Measurements from ENCODE around the gene SYTL2. TPM values are rescaled to one million over a fixed set of nuclear protein-coding genes. Genes with fewer than 3 reads are reported as not detected.

Gene SYTL2
- polyA plus RNA-seq, 4 donors: 55.3 to 102 (median 82.5) TPM

DNA sequence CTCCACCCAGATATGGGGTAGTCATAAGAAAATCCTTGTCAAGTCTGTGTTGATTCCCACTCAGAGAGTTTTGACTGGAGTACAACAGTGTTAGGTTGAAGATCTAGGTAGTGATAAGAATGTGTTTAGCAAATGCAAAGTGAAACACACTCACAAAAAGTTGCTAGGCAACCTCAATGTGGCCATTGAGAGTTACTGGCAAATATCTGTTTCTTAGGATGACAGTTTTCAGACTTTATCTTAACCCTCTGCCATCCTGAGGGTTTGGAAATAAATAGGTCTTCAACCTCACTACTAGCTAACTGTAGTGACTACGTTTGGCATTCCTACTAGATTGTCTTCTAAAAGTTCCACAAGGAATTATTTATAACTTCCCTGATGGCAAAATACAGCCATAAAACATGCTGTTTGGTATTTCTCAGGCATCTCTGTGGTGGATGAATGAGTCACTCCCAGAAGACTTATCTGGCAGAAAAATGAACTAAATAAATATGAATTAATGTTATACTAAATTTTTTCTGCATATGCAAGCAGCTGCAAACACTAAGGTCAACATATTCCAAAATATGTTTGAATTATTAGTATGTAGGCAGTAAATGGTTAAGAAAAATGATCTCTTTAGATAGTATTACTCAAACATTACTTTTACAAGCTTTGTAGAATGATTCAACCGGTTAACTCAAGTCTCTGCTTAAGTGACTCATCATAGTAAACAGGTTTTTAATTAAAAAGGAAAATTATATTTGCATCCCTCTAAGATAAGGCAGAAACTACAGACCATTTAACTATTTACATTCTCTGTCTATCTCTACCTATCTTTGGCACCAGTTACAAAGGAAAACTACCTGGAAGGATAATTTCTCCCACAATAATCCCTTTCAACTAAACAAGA lies 17.1 kb upstream of the SYTL2 start:
- DNase-seq (ENCODE audit: low read depth in 4 of 4, low spot score in 2 of 4): no peak

DNA sequence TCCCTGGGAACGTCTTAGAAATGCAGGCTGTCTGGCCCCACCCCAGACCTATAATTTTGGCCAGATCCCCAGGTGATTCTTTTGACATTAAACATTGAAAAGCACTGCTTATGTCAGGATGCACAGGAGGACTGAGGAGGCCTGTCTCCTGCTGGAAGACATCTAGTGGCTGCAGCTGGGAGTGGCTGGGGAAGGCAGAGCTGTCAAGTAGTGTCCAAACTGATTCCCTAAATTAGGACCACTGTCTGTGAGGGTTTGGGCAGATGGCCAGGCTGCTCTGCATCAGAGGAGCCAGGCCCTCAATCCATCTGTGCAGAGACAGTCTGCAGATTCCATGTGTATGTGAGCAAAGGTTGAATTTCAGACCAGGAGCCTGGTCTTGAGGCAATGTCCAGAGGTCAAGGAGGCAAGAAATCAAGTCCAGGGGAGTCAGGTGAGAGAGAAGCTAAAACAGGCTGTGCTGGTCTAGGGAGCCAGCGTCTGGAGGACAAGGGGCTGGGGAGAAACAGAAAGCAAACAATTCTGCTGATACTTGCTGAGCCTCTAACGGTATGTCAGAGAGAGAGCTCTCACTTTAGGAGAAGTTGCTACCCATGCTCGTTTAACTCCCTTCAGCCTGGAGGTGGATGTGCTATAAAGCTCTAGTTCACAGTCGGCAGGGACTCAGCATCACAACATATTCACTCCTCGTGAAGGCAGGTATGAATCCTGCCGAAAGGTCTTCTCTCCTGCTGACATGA lies 15.3 kb upstream of the SYTL2 start:
- no peak for DNase-seq (ENCODE audit: low read depth in 4 of 4, low spot score in 2 of 4)

DNA sequence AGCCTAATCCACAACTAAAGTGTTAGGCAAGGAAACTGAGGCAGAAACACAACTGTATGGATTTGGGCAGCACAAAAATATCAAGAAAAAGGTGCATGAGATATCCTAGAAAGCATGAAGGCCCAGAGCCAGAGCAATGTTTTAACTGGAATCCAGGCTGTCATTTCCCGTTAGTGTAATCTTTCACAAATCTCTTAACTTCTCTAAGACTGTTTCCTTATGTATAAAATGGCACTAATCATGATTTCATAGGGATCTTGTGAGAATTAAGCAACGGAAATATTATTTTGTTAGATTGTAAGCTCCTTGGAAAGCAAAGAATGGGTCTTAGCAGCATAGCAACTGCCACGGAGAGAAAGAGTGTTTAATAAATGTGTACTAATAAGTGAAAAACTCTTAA lies 14.7 kb upstream of the SYTL2 start:
- DNase-seq (ENCODE audit: low read depth in 4 of 4, low spot score in 2 of 4): no peak

DNA sequence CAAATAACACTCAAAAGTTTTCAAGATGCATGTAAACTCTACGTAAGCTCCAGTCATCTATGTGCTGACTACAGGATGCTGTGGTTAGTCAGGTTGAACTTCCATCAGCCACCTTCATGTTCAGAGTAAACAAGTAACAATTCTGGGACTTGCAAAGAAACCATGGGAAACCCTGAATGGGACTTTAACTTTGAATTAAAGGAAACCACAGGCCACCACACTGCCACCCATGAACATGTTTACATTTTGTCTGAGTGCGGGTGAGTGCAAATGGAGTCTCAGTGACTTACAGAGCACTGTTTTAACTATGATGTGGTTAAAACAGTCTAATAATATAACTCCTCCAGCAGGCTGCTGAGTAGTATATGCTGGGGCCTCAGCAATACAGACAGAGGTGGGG lies 12.9 kb upstream of the SYTL2 start:
- no peak for DNase-seq (ENCODE audit: low read depth in 4 of 4, low spot score in 2 of 4)

DNA sequence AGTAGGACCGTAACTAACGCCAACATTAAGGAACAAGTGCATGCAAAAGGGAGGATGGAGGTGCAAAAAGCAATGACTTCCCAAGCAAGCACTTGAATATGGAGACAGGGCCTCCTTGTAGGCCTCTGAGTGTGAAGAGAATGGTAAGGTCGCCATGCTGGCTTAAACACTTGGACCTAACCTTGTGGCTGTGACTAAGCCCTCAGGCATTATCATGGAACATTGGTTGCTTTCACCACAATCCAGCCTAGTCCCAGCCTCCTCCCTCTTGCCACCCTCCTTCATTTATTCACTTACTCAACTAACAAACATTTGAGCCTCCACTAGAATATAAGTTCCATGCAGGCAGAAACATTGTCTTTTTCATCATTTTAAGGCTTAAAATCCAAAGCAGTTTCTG lies 11.9 kb upstream of the SYTL2 start:
- no peak for DNase-seq (ENCODE audit: low read depth in 4 of 4, low spot score in 2 of 4)

DNA sequence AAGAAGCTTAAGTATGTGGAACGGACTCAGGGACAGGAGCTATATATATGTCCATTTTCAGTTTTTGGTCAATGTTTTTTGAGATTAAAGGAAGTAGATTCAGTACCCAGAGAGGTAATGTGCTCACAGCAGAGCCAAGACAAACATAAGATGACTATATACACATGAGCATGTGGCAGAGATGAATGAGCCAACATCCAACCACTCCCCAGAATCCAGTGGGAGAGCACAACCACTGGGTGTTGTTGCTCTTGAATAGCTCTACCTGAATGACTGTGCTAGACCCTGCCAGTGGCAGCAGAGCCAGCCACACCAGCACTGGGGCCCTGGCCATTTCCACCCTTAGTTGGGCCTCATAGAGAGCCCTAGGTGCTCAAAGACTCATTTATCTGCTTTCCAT lies 10.7 kb upstream of the SYTL2 start:
- DNase-seq (ENCODE audit: low read depth in 4 of 4, low spot score in 2 of 4): no peak

DNA sequence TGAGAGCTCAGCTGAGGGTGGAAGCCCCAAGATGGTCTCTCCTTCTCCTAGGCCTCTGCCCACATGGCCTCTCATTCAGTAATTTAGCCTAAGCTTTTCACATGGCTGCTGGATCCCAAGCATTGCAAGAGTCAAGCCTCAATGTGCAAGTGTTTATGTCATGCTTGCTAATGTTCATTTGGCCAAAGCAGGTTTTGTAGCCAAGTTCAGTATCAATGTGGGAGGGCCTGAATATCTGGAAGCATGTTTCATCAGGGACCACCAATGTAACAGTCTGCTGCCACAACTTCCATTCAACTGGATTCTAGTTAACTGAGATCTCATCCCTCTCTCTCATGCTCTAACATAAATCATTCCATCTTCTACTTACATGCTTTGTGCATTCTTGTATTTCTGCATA lies 8.5 kb upstream of the SYTL2 start:
- DNase-seq (ENCODE audit: low read depth in 4 of 4, low spot score in 2 of 4): no peak

DNA sequence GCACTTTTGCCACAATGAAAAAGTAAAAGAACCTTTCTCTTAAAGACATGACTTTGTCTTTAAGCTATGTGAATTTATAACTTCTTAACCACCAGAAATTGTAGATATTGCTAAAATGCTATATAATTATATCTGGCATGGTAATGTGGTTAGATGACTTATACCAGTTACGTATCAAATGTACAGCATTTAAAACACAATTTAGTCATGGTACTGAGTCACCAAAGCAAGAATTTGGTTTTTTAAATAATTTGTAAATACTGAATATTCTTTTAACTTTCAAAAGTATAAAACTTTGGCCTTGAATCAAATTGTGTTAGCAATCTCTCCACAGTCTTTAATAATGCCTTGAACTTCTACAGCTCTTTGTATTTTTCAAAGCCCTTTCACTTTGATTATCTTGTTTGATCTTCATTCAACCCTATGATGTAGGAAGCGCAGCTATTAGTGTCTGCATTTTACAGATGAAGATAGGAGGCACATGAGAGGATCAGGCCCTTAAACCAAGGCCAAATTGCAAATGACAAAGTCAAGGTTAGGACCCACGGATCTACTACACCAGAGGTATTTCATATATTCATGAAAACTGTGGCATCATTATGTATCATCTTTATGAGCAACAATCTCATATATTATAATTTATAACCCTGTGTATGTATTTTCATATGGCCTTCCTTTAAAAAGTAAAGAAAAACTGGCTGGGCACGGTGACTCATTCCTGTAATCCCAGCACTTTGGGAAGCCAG lies 4.4 kb upstream of the SYTL2 start:
- DNase-seq (ENCODE audit: low read depth in 4 of 4, low spot score in 2 of 4): no peak

DNA sequence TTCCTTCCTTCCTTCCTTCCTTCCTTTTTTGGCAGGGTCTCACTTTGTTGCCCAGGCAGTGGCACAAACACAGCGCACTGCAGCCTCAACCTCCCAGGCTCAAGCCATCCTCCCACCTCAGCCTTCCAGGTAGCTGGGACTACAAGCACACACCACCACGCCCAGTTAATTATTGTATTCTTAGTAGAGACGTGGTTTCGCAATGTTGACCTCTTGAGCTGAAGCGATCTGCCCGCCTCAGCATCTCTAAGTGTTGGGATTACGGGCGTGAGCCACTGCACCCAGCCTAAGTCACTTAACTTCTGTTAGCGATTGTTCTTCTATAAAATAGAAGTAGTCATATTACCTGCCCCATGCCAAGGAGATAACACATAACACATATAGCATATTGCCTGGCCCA lies 2.8 kb upstream of the SYTL2 start:
- no peak for DNase-seq (ENCODE audit: low read depth in 4 of 4, low spot score in 2 of 4)

DNA sequence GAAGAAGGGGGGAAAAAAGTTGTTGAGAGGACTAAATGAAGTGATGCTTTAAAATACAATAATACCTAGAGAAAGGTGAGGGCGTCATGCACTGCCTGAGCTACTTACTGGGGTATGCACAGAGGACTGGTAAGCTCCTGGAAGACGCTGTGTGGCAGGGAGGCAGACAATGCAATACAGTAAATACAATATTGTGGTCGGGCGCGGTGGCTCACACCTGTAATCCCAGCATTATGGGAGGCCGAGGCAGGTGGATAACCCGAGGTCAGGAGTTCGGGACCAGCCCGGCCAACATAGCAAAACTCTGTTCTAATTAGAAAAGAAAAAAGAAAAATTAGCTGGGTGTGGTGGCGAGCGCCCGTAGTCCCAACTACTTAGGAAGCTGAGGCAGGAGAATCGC lies 683 bp upstream of the SYTL2 start:
- DNase-seq (ENCODE audit: low read depth in 4 of 4, low spot score in 2 of 4): no peak

DNA sequence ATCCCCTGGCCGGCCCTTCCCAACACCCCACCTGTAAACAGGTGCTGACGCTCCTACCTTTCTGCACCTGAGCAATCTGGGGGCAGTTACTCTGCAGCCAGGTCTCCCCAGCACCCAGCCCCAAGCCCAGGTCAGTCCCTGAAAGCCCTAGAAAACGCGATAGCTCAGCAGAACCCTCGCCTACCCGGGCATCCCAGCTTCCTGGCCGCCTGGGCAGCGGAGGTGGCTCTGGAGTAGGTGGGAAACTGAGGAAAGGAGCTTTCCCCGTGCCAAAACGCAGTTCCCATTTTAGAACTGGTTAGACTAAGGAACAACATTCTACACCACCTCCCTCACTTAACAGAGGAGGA lies 445 bp downstream of the SYTL2 start:
- DNase-seq (ENCODE audit: low read depth in 4 of 4, low spot score in 2 of 4): no peak

DNA sequence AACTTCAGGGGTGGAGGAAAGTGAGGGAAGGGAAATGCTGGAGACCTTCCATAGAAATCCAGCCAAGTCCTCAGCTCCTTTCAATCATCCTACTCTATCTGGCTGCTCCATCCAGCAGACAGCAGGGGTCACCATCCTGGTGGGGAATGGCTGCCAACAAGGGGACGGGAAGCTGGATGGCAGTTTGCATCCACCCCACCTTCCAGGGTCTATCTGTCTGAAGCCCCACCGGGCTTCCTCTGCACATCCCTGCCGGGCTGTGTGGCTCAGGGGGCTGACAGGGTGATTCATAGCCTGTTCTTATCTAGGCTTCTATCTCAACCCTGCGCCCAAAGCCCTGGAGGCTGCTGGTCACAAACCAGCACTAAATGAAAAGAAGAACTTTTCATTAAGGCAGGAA lies 1.1 kb downstream of the SYTL2 start:
- DNase-seq (ENCODE audit: low read depth in 4 of 4, low spot score in 2 of 4): no peak

DNA sequence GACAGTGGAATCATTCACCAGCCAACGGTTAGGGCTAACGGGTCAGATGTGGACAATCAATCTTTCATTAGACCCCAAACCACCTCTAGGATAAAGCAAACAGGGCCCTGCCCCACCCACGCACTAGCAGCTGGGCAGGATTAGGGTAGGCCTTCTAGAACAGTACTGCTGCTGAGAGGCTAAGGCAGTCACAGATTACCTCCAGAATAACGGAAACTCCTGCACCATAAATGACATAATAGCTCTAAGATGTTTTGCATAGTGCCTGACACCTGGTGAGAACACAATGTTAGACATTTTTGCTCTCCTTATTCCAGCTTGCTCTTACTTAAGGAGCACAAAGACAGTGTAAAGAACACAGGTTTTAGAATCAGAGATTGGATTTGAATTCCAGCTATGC lies 1.8 kb downstream of the SYTL2 start:
- DNase-seq (ENCODE audit: low read depth in 4 of 4, low spot score in 2 of 4): no peak

DNA sequence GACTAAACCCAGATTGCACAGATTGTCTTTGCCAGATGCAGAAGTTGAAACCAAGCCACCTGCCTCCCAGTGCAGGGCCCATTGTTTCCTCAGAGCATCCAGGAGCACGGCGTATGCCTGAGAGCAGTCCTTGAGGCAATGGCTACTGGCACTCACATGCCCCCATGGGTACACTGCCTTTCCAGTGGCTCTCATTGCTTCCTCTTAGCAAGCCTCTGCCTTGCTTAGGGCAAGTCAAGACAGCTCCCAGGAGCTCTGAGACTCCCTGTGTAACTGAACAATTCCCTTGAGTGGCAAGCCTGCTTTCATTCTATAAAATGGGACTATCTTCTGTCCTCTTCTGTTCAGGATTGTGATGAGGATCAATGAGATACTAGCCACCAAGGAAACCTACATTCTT lies 4.1 kb downstream of the SYTL2 start:
- DNase-seq (ENCODE audit: low read depth in 4 of 4, low spot score in 2 of 4): no peak

DNA sequence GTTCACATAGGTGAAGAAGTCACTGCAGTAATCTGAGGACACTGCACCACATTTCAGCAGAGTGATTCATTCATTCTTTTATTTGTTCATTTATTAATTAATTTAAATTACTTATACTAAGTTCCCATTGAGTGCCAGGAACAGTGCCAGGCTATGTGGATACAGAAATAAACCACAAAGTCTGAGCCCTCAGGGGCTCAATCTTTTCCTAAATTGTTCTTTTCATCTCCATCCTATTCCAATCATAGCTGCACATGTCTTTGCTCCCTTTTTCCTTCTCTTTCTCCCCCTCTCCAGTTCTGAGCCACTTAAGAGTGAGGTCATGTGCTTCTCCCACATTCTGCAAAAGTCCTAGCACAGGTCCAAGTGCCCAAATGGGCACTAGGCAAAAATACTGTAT lies 4.9 kb downstream of the SYTL2 start:
- DNase-seq (ENCODE audit: low read depth in 4 of 4, low spot score in 2 of 4): no peak

DNA sequence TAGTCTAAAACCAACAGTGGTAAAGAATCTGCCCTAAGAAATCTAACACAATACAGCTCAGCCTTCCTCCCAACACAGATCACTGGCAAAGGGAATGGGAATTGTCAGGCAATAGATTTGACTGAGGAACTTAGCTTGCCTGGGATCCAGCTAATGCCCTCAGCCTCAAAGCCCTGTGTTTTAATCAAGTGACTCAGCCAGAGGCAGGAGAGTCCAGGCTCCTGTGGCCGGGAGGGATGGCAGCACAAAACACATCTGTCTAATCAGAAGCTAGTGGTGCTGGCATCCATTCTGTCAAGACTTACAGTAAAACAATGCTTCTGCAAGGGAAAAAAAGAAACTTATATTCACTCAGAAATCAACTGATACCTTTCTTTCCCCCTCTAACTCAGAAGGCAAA lies 5.6 kb downstream of the SYTL2 start:
- DNase-seq (ENCODE audit: low read depth in 4 of 4, low spot score in 2 of 4): no peak

DNA sequence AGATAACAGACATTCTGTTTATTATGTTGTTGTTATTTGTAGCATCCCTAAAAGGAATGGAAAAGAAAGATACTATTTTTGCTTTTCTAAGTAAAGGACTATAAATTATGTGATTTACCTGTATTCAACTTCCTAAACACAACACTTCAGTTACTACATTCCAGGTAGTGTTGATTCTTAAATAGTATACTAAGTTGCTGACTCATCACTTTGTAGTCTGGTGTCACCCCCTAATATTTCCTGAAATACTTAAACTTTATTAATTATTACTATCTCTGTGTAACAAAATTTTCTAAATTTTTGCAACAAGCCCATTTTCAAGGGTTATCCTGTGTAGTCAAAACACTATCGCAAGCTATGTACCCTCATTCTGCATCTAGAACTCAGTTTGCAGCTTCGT lies 7.0 kb downstream of the SYTL2 start:
- no peak for DNase-seq (ENCODE audit: low read depth in 4 of 4, low spot score in 2 of 4)

DNA sequence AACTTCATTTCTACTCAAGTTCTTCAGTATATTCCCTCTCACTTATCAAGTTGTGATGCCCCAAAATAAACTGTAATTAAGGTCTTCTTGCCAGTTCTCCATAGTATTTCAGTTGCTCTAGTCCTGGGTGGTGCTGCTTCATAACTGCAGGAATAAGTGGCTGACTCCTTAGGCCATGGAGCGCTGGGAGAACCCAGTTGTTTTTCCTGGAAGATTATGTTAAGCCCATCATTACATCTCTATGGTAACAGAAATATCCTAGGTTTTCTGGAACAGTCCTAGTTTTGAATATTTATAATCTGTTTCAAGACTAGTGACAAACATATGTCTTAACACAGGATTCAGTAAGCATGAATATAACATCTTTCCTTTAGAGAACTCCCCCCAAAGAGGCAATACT lies 7.6 kb downstream of the SYTL2 start:
- no peak for DNase-seq (ENCODE audit: low read depth in 4 of 4, low spot score in 2 of 4)

DNA sequence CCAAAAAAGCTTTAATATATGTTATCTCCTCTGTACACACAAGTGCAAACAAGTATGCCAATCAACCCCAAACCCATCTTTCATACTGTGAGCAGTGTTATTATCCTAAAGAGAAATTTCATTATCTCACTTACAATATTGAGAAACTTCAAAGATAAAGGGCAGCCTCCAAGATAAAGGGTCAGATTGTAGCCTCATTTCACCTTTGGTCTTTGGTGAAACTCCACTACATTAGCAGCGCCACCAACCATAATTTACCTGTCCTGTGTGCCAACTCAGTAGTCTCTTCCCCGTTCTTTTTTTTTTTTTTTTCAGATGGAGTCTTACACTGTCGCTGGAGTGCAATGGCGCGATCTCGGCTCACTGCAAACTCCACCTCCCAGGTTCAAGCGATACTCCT lies 9.4 kb downstream of the SYTL2 start:
- DNase-seq (ENCODE audit: low read depth in 4 of 4, low spot score in 2 of 4): no peak

DNA sequence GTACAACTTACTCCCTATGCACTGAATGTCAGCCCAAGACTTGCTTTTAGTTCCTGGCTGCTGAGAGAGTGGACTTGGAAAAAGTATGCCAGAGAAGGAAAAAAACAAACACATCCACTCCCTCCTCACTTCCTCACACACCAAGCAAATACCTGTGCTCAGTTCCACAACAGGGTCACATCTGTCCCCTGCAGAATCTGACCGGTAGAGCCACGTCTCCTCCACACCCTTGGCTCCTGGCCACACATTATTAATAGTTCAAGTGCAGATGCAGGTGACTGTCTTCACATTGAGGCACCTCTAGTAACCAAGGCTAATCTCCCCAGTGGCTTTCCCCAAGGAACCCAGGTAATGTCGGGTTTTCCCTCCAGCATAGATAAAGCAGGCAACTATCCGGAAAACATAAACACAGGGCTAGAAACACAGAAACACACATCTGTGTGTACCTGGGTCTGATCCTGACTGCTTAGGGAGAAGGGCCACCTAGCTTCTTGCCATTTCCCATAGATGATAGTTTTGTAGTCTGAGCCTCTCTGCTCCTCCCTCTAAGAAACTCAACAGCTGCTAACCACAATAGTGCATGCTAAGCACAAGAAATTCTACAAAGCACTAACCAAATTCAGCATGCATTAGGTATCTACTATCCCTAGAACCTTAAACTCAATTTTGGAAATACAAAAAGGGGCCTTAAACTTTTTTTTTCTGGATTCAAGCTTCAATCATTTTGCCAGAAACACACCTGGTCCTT lies 10.2 kb downstream of the SYTL2 start:
- DNase-seq (ENCODE audit: low read depth in 4 of 4, low spot score in 2 of 4): no peak

DNA sequence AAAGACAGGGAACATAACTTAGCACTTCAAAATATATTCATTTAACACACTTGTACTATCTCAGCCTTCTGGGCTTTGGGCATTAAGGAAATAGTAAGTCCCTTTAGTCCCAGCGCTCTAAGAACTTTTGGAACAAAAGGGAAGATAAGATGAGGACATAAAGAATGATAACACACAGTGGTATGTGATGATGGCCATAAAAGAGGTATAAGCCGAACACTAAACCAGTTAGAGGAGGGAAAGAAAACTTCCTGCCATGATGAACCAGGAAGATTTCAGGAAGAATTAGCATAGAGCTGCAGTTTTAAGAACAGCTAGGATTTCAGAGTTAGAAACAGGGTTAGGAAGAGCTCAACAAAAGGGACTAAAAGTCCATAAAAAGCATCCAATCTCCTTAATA lies 11.8 kb downstream of the SYTL2 start:
- no peak for DNase-seq (ENCODE audit: low read depth in 4 of 4, low spot score in 2 of 4)

Data from left renal cortex interstitium (tissue), 4 donors.